ENCODE results near the gene LGALS1. TPM values are rescaled to one million over a fixed set of nuclear protein-coding genes. Genes with fewer than 3 reads are reported as not detected.

Gene LGALS1
- total RNA-seq, 1 donor from 2014 or later: 0.81 TPM

DNA sequence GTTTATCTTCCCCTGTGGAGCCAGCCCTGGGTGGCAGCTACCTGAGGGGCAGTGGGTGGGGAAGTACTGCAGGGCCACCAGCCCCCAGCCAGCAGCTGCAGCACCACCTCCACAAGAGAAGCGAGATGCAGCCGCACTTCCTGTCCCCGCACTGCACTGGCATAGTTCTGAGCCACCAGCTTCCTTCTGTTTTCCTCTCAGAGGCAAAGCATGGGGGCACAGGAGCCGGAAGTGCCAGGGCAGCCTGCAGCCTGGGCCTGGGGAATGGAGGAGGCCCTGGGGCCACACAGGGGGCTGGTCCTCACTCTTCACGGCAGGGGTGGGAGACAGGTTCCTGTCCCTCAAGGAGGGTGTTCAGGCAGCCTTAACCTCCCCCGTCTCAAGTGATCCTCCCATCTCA lies 47.9 kb upstream of the LGALS1 start:
- peaks cover 5% of the 10 kb centered on the region for H3K4me1 Mint-ChIP-seq (ENCODE audit: low read depth)
- no peak overlapping the region for H3K4me3 Mint-ChIP-seq (ENCODE audit: low read depth)
- H3K36me3 Mint-ChIP-seq (ENCODE audit: insufficient read depth): peaks cover 4% of the 10 kb centered on the region
- no peak for TF ChIP-seq CTCF (IDR thresholded peaks at IDR 0.05; ENCODE audit: unreplicated experiment)
- no peak for DNase-seq (ENCODE audit: low spot score, unreplicated experiment)
- H3K27me3 Mint-ChIP-seq: no peaks in the 10 kb centered on the region
- H3K27ac Mint-ChIP-seq: no peak overlapping the region
- H3K9me3 Mint-ChIP-seq (ENCODE audit: low read depth): no peaks in the 10 kb centered on the region

DNA sequence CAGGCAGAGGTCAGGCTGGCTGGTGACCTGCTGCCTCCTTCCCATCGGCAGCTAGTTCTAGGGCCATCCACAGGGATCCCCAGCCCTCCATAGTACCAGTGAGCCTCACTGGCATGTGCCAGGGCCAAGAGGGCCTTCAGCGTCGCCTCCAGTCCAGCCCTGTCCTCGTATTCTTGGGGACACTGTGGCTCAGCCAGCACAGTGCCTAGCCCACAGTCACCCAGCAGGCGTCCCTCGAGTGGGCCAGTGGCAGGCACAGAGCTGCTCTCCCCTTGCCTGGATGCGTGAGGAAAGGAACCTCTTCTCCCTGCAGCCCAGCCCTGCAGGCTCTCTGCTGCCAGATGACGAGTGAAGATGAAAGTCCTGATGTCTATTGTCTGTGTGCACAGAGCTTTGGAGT lies 46.6 kb upstream of the LGALS1 start:
- no peaks in the 10 kb centered on the region for H3K9me3 Mint-ChIP-seq (ENCODE audit: low read depth)
- peaks cover 8% of the 10 kb centered on the region for H3K4me1 Mint-ChIP-seq (ENCODE audit: low read depth)
- no peaks in the 10 kb centered on the region for H3K27me3 Mint-ChIP-seq
- peaks cover 2% of the 10 kb centered on the region for H3K36me3 Mint-ChIP-seq (ENCODE audit: insufficient read depth)
- no peak overlapping the region for H3K4me3 Mint-ChIP-seq (ENCODE audit: low read depth)
- no peak for DNase-seq (ENCODE audit: low spot score, unreplicated experiment)
- TF ChIP-seq CTCF (IDR thresholded peaks at IDR 0.05; ENCODE audit: unreplicated experiment): no peak
- no peak overlapping the region for H3K27ac Mint-ChIP-seq

DNA sequence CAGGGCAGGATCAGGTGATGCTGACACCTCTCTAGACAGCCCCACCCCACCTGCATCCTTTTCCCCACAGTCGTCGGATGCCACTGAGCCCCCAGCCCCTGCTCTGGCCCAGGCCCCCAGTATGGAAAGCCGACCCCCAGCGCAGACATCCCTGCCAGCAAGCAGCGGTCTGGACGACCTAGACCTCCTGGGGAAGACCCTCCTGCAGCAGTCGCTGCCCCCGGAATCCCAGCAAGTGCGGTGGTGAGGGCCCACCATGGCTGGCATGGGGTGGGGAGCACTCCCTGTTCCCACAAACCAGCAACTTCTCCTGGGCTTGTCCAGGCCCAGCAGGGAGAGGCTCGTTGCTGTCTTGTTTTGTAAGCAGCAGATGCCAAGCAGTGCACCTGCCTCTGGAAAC lies 45.5 kb upstream of the LGALS1 start:
- H3K9me3 Mint-ChIP-seq (ENCODE audit: low read depth): no peaks in the 10 kb centered on the region
- no peaks in the 10 kb centered on the region for H3K36me3 Mint-ChIP-seq (ENCODE audit: insufficient read depth)
- DNase-seq (ENCODE audit: low spot score, unreplicated experiment): no peak
- H3K27me3 Mint-ChIP-seq: no peaks in the 10 kb centered on the region
- peaks cover 18% of the 10 kb centered on the region for H3K4me1 Mint-ChIP-seq (ENCODE audit: low read depth)
- no peak overlapping the region for H3K27ac Mint-ChIP-seq
- no peak overlapping the region for H3K4me3 Mint-ChIP-seq (ENCODE audit: low read depth)
- TF ChIP-seq CTCF (IDR thresholded peaks at IDR 0.05; ENCODE audit: unreplicated experiment): no peak

GRCh38 chr22:37630839-37631435 lies 44.5 kb upstream of the LGALS1 start:
- H3K27ac Mint-ChIP-seq: peak overlapping the region; percentile 56
- no peak for DNase-seq (ENCODE audit: low spot score, unreplicated experiment)
- no peaks in the 10 kb centered on the region for H3K27me3 Mint-ChIP-seq
- H3K36me3 Mint-ChIP-seq (ENCODE audit: insufficient read depth): no peaks in the 10 kb centered on the region
- no peak overlapping the region for H3K4me3 Mint-ChIP-seq (ENCODE audit: low read depth)
- peaks cover 18% of the 10 kb centered on the region for H3K4me1 Mint-ChIP-seq (ENCODE audit: low read depth)
- no peak for TF ChIP-seq CTCF (IDR thresholded peaks at IDR 0.05; ENCODE audit: unreplicated experiment)
- H3K9me3 Mint-ChIP-seq (ENCODE audit: low read depth): no peaks in the 10 kb centered on the region

GRCh38 chr22:37631448-37632173 lies 43.8 kb upstream of the LGALS1 start:
- no peaks in the 10 kb centered on the region for H3K27me3 Mint-ChIP-seq
- no peak overlapping the region for H3K4me3 Mint-ChIP-seq (ENCODE audit: low read depth)
- peak overlapping the region; percentile 56 for H3K27ac Mint-ChIP-seq
- H3K9me3 Mint-ChIP-seq (ENCODE audit: low read depth): no peaks in the 10 kb centered on the region
- peaks cover 18% of the 10 kb centered on the region for H3K4me1 Mint-ChIP-seq (ENCODE audit: low read depth)
- no peak for TF ChIP-seq CTCF (IDR thresholded peaks at IDR 0.05; ENCODE audit: unreplicated experiment)
- no peaks in the 10 kb centered on the region for H3K36me3 Mint-ChIP-seq (ENCODE audit: insufficient read depth)
- no peak for DNase-seq (ENCODE audit: low spot score, unreplicated experiment)

Measured in progenitor cell of endocrine pancreas (in vitro differentiated cells).